H9 (cell line): ENCODE results near the gene NUAK2. TPM values are rescaled to one million over a fixed set of nuclear protein-coding genes. Genes with fewer than 3 reads are reported as not detected.
A peak's percentile ranks its signal among the peaks of the same experiment; 100 is the strongest.

ENCODE experiments used
- DNase-seq: peaks from one replicate; pipeline ENCODE4 v3.0.0-alpha.2; 2017
- H2AFZ ChIP-seq: one replicate; pipeline ENCODE4 v1.6.1; 2013; ENCODE audit warnings: mild to moderate bottlenecking, low read length, control low read depth, moderate library complexity
- H2AK5ac ChIP-seq: 2 replicates; pipeline ENCODE4 v1.6.1; 2013; ENCODE audit warnings: low read length, control low read depth, mixed read lengths; ENCODE audit not compliant: insufficient read length
- H2BK120ac ChIP-seq: one replicate; pipeline ENCODE4 v1.6.1; 2013; ENCODE audit warnings: low read depth, mild to moderate bottlenecking, low read length, control low read depth, inconsistent platforms; ENCODE audit not compliant: poor library complexity, severe bottlenecking
- H2BK12ac ChIP-seq: 2 replicates; pipeline ENCODE4 v1.6.1; 2013; ENCODE audit warnings: low read length, control low read depth, mixed read lengths, low read depth; ENCODE audit not compliant: insufficient read length
- H2BK15ac ChIP-seq: 2 replicates; pipeline ENCODE4 v1.6.1; 2013; ENCODE audit warnings: low read depth, low read length, control low read depth
- H2BK20ac ChIP-seq: one replicate; pipeline ENCODE4 v1.6.1; 2013; ENCODE audit warnings: low read depth, mild to moderate bottlenecking, low read length, control low read depth, inconsistent platforms; ENCODE audit not compliant: poor library complexity, severe bottlenecking
- H2BK5ac ChIP-seq: 2 replicates; pipeline ENCODE4 v1.6.1; 2013; ENCODE audit warnings: low read length, control low read depth, mixed read lengths; ENCODE audit not compliant: insufficient read length
- H3K14ac ChIP-seq: 2 replicates; pipeline ENCODE4 v1.6.1; 2013; ENCODE audit warnings: low read length, control low read depth; ENCODE audit not compliant: insufficient read depth
- H3K18ac ChIP-seq: 2 replicates; pipeline ENCODE4 v1.6.1; 2013; ENCODE audit warnings: low read depth, mild to moderate bottlenecking, mixed read lengths, low read length, control low read depth; ENCODE audit not compliant: insufficient read length
- H3K23ac ChIP-seq: 2 replicates; pipeline ENCODE4 v1.6.1; 2013; ENCODE audit warnings: low read length, control low read depth, mixed read lengths, low read depth; ENCODE audit not compliant: insufficient read length
- H3K23me2 ChIP-seq: 2 replicates; pipeline ENCODE4 v1.6.1; 2013; ENCODE audit warnings: low read depth, mild to moderate bottlenecking, mixed read lengths, low read length, control low read depth; ENCODE audit not compliant: insufficient read length, poor library complexity, severe bottlenecking
- H3K27ac ChIP-seq: 2 replicates; pipeline ENCODE4 v1.5.1; 2013; ENCODE audit warnings: low read length, control low read depth, mixed read lengths, low read depth; ENCODE audit not compliant: insufficient read length
- H3K27me3 ChIP-seq: 2 replicates; pipeline ENCODE4 v1.6.1; 2013; ENCODE audit warnings: low read length, control low read depth, inconsistent platforms; ENCODE audit not compliant: insufficient read depth
- H3K4ac ChIP-seq: 2 replicates; pipeline ENCODE4 v1.6.1; 2013; ENCODE audit warnings: low read depth, mild to moderate bottlenecking, control low read depth, inconsistent platforms, low read length, moderate library complexity
- H3K4me1 ChIP-seq: 2 replicates; pipeline ENCODE4 v1.6.1; 2013; ENCODE audit warnings: low read length, control low read depth, inconsistent platforms; ENCODE audit not compliant: insufficient read depth
- H3K4me2 ChIP-seq: 2 replicates; pipeline ENCODE4 v1.6.1; 2013; ENCODE audit warnings: low read length, control low read depth, mixed read lengths; ENCODE audit not compliant: insufficient read length, insufficient read depth
- H3K56ac ChIP-seq: 2 replicates; pipeline ENCODE4 v1.6.1; 2013; ENCODE audit warnings: low read depth, mild to moderate bottlenecking, mixed read lengths, low read length, control low read depth; ENCODE audit not compliant: insufficient read length
- H3K79me1 ChIP-seq: 2 replicates; pipeline ENCODE4 v1.6.1; 2013; ENCODE audit warnings: low read depth, mild to moderate bottlenecking, moderate library complexity, low read length, control low read depth, inconsistent platforms; ENCODE audit not compliant: insufficient read depth, poor library complexity, severe bottlenecking
- H3K79me2 ChIP-seq: 2 replicates; pipeline ENCODE4 v1.6.1; 2013; ENCODE audit warnings: low read length, control low read depth, inconsistent platforms; ENCODE audit not compliant: insufficient read depth
- H3K9ac ChIP-seq: 2 replicates; pipeline ENCODE4 v1.6.1; 2013; ENCODE audit warnings: low read length, control low read depth, mixed read lengths; ENCODE audit not compliant: insufficient read length; ENCODE audit errors: extremely low read depth
- H3K9me3 ChIP-seq: one replicate; pipeline ENCODE4 v1.6.1; 2013; ENCODE audit warnings: low read depth, low read length, inconsistent platforms; ENCODE audit not compliant: control insufficient read depth
- H3T11ph ChIP-seq: one replicate; pipeline ENCODE4 v1.6.1; 2013; ENCODE audit warnings: mild to moderate bottlenecking, low read length, control low read depth, inconsistent platforms
- H4K20me1 ChIP-seq: one replicate; pipeline ENCODE4 v1.6.1; 2013; ENCODE audit not compliant: control insufficient read depth, insufficient read length, insufficient read depth
- H4K5ac ChIP-seq: 2 replicates; pipeline ENCODE4 v1.6.1; 2013; ENCODE audit warnings: low read depth, mild to moderate bottlenecking, mixed read lengths, low read length, control low read depth; ENCODE audit not compliant: insufficient read length
- H4K8ac ChIP-seq: replicated peaks from 2 replicates; pipeline ENCODE4 v1.6.1; 2013; ENCODE audit warnings: low read length, control low read depth, mixed read lengths, low read depth; ENCODE audit not compliant: insufficient read length
- H4K91ac ChIP-seq: 2 replicates; pipeline ENCODE4 v1.6.1; 2013; ENCODE audit warnings: low read depth, mild to moderate bottlenecking, moderate library complexity, mixed read lengths, low read length, control low read depth; ENCODE audit not compliant: insufficient read length
- H3K27ac Mint-ChIP-seq, 3 experiments: 2 replicates in 2 of 3; 3 replicates in 1 of 3; pipeline ENCODE4 v1.8.0; 2020 to 2021; ENCODE audit warnings: mixed read lengths in 3 of 3, mild to moderate bottlenecking in 1 of 3, moderate library complexity in 1 of 3
- H3K27me3 Mint-ChIP-seq: 2 replicates; pipeline ENCODE4 v1.8.0; 2021; ENCODE audit warnings: low read depth, mild to moderate bottlenecking, moderate library complexity, mixed read lengths
- H3K36me3 Mint-ChIP-seq, 3 experiments: 2 replicates in 2 of 3; 3 replicates in 1 of 3; pipeline ENCODE4 v1.8.0; 2020 to 2021; ENCODE audit warnings: low read depth in 3 of 3, mixed read lengths in 3 of 3; ENCODE audit not compliant: insufficient read depth in 1 of 3
- H3K4me1 Mint-ChIP-seq, 2 experiments: 2 replicates each; pipeline ENCODE4 v1.8.0; 2020; ENCODE audit warnings: mixed read lengths in 2 of 2
- H3K4me3 Mint-ChIP-seq, 2 experiments: 2 replicates in 1 of 2; 3 replicates in 1 of 2; pipeline ENCODE4 v1.8.0; 2020 to 2021; ENCODE audit warnings: mild to moderate bottlenecking in 2 of 2, mixed read lengths in 2 of 2, moderate library complexity in 1 of 2
- H3K9me3 Mint-ChIP-seq, 2 experiments: 2 replicates in 1 of 2; 3 replicates in 1 of 2; pipeline ENCODE4 v1.8.0; 2020; ENCODE audit warnings: mild to moderate bottlenecking in 2 of 2, mixed read lengths in 2 of 2, moderate library complexity in 1 of 2
- WGBS: extraction: QIAGEN DNeasy Blood & Tissue Kit; methylation state at CpG from one replicate; pipeline ENCODE4 v1.1.7; 2013; ENCODE audit warnings: missing lambda C conversion rate, low lambda C conversion rate, mixed read lengths; ENCODE audit not compliant: insufficient read length; ENCODE audit errors: extremely low coverage; 5-methylcytosine and 5-hydroxymethylcytosine counted together
- total RNA-seq: library from RNA; stranded (reverse); gene quantifications from 2 replicates; pipeline ENCODE4 v1.2.1, GENCODE V29; 2021
- TF ChIP-seq, protein P1 (sequence below): fragments of 200-600 bp; sonication (generic); conservative IDR thresholded peaks from 3 replicates; pipeline ENCODE4 v1.8.0; 2021; ENCODE audit warnings: antibody characterized with exemption, mild to moderate bottlenecking

Gene NUAK2
- total RNA-seq, 1 experiment from 2014 or later = 15.4 TPM

- H3K27me3 Mint-ChIP-seq = peaks cover 8% of the 10 kb centered on the region; the same call in 1 of the 2 replicates
- no peak overlapping the region for H3K23ac ChIP-seq
- H3K27me3 ChIP-seq = no peaks in the 10 kb centered on the region
- no peak overlapping the region for H2AFZ ChIP-seq
- peaks cover 66 to 69% of the 10 kb centered on the region in 2 experiments for H3K4me1 Mint-ChIP-seq
- H4K8ac ChIP-seq = no peak overlapping the region
- H3K27ac Mint-ChIP-seq = peak overlapping the region in 1 of 3 experiments; percentile 77; a peak in 4 of 7 replicates
- H3K79me1 ChIP-seq = no peaks in the 10 kb centered on the region
- peak overlapping the region; percentile 35 for H3K4me2 ChIP-seq
- TF ChIP-seq, protein P1, sequence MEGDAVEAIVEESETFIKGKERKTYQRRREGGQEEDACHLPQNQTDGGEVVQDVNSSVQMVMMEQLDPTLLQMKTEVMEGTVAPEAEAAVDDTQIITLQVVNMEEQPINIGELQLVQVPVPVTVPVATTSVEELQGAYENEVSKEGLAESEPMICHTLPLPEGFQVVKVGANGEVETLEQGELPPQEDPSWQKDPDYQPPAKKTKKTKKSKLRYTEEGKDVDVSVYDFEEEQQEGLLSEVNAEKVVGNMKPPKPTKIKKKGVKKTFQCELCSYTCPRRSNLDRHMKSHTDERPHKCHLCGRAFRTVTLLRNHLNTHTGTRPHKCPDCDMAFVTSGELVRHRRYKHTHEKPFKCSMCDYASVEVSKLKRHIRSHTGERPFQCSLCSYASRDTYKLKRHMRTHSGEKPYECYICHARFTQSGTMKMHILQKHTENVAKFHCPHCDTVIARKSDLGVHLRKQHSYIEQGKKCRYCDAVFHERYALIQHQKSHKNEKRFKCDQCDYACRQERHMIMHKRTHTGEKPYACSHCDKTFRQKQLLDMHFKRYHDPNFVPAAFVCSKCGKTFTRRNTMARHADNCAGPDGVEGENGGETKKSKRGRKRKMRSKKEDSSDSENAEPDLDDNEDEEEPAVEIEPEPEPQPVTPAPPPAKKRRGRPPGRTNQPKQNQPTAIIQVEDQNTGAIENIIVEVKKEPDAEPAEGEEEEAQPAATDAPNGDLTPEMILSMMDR = no peak
- H3K56ac ChIP-seq = no peak overlapping the region
- H2AK5ac ChIP-seq = no peak overlapping the region
- no peak overlapping the region for H2BK5ac ChIP-seq
- H4K20me1 ChIP-seq = no peaks in the 10 kb centered on the region
- DNase-seq = no peak
- peaks cover 34% of the 10 kb centered on the region; the same call in 1 of the 2 replicates for H3K79me2 ChIP-seq
- no peak overlapping the region for H2BK12ac ChIP-seq
- H3K4me3 Mint-ChIP-seq = peak overlapping the region; percentile 62 to 93
- H3K9ac ChIP-seq = no peak overlapping the region
- no peaks in the 10 kb centered on the region for H3K9me3 ChIP-seq
- H2BK15ac ChIP-seq = no peak overlapping the region
- peaks cover 14% of the 10 kb centered on the region for H3K23me2 ChIP-seq
- H4K91ac ChIP-seq = no peak overlapping the region
- H3K4ac ChIP-seq = no peak overlapping the region
- no peak overlapping the region for H2BK120ac ChIP-seq
- H3K36me3 Mint-ChIP-seq = peaks cover 5 to 31% (median 21%) of the 10 kb centered on the region in 3 experiments
- no CpG with 5 or more reads among the region's 6 CpGs for WGBS
- H3K27ac ChIP-seq = no peak overlapping the region
- H3K4me1 ChIP-seq = peaks cover 38% of the 10 kb centered on the region
- H3T11ph ChIP-seq = no peak overlapping the region
- H3K9me3 Mint-ChIP-seq = peaks cover 0 to 6% of the 10 kb centered on the region in 2 experiments; a peak in 2 of 5 replicates
- H4K5ac ChIP-seq = no peak overlapping the region
- no peak overlapping the region for H3K18ac ChIP-seq
- no peak overlapping the region for H2BK20ac ChIP-seq
- no peak overlapping the region; the same call in 1 of the 2 replicates for H3K14ac ChIP-seq
Measured at GRCh38 chr1:205319081-205320018, 2.2 kb downstream of the NUAK2 start.
